HepG2 (cell line): ENCODE results near the gene WDR82. TPM values are rescaled to one million over a fixed set of nuclear protein-coding genes. Genes with fewer than 3 reads are reported as not detected.

ENCODE experiments used
- ATAC-seq: fragments of 200-7000 bp; cut with Tn5 transposase; 3 replicates; pipeline ENCODE4 v1.9.1; 2020; ENCODE audit warnings: mild to moderate bottlenecking, moderate library complexity
- BruUV-seq: library from RNA; stranded (reverse); fragments of 400-500 nt; replicated peaks from 2 replicates; lab custom pipeline; 2021; lab: Mats Ljungman, UMichigan
- CTCF ChIA-PET: fragments of 300-600 bp; formaldehyde crosslinking; extraction: SDS; loops from one replicate; lab custom pipeline; 2021; ENCODE audit warnings: low total read pairs, inconsistent platforms, low intra/inter-chr PET ratio; lab: Yijun Ruan, JAX
- POLR2A ChIA-PET: fragments of 350-600 bp; sonication (Branson Sonifier 250); formaldehyde crosslinking; loops from one replicate; lab custom pipeline; 2020; ENCODE audit warnings: antibody characterized with exemption, inconsistent platforms; lab: Yijun Ruan, JAX
- DNase-seq: peaks from one replicate; pipeline ENCODE4 v3.0.0-alpha.2; 2015; ENCODE audit warnings: low spot score
- FAIRE-seq: peaks from 3 replicates; lab custom pipeline; 2011; peaks lifted over from hg19 to GRCh38; lab: Jason Lieb, UNC
- H2AFZ ChIP-seq: one replicate; pipeline ENCODE4 v1.6.1; 2011; ENCODE audit warnings: low read length, inconsistent platforms
- H3K27ac ChIP-seq: fragments of 300-600 bp; 3 replicates; pipeline ENCODE4 v1.8.0; 2011; ENCODE audit warnings: mixed run types, mild to moderate bottlenecking, mixed read lengths, low read length, inconsistent platforms; ENCODE audit not compliant: insufficient read depth; ENCODE audit errors: extremely low read length
- H3K27me3 ChIP-seq, 2 experiments: fragments of 200-600 bp in 1 of 2; 2 replicates in 1 of 2; 3 replicates in 1 of 2; pipeline versions ENCODE4 v1.6.0 to v1.8.0; 2011; ENCODE audit warnings: low read length in 2 of 2, mild to moderate bottlenecking in 2 of 2, moderate library complexity in 2 of 2, inconsistent platforms in 1 of 2; ENCODE audit not compliant: insufficient read depth in 2 of 2, control insufficient read depth in 1 of 2
- H3K36me3 ChIP-seq, 2 experiments: fragments of 200-600 bp in 1 of 2; replicated peaks in 1 of 2; 2 replicates in 1 of 2; 3 replicates in 1 of 2; pipeline versions ENCODE4 v1.5.1 to v1.8.0; 2011; ENCODE audit warnings: low read length in 2 of 2, inconsistent platforms in 1 of 2; ENCODE audit not compliant: insufficient read depth in 2 of 2, control insufficient read depth in 1 of 2
- H3K4me1 ChIP-seq: 2 replicates; pipeline ENCODE4 v1.5.1; 2012; ENCODE audit warnings: low read length, inconsistent platforms; ENCODE audit not compliant: insufficient read depth
- H3K4me2 ChIP-seq: 2 replicates; pipeline ENCODE4 v1.6.0; 2011; ENCODE audit warnings: low read depth, low read length, inconsistent platforms
- H3K4me3 ChIP-seq, 3 experiments: fragments of 200-600 bp in 1 of 3; sonication (generic), shearing (Covaris generic) in 1 of 3; replicated peaks in 1 of 3; 2 replicates each; pipeline ENCODE4 v1.5.1; 2011 to 2016; ENCODE audit warnings: low read length in 3 of 3, inconsistent platforms in 2 of 3, low read depth in 2 of 3, mild to moderate bottlenecking in 2 of 3, control low read depth in 1 of 3, mixed read lengths in 1 of 3; ENCODE audit not compliant: insufficient read depth in 1 of 3
- H3K79me2 ChIP-seq: one replicate; pipeline ENCODE4 v1.6.1; 2011; ENCODE audit warnings: low read length, inconsistent platforms; ENCODE audit not compliant: insufficient read depth
- H3K9ac ChIP-seq: 2 replicates; pipeline ENCODE4 v1.6.0; 2011; ENCODE audit warnings: mild to moderate bottlenecking, low read depth, low read length, inconsistent platforms; ENCODE audit not compliant: insufficient read depth
- H3K9me3 ChIP-seq: 2 replicates; pipeline ENCODE4 v1.5.1; 2012; ENCODE audit warnings: mild to moderate bottlenecking, low read length
- H4K20me1 ChIP-seq: 2 replicates; pipeline ENCODE4 v1.6.0; 2011; ENCODE audit warnings: inconsistent platforms, mild to moderate bottlenecking, low read length, moderate library complexity; ENCODE audit not compliant: insufficient read depth
- ARID5B ChIP-seq: IDR thresholded peaks from 2 replicates; pipeline ENCODE4 v1.4.0; 2020; ENCODE audit warnings: mild to moderate bottlenecking, missing genetic modification reagents
- CHD4 ChIP-seq: fragments of 200-600 bp; sonication (generic); IDR thresholded peaks from 2 replicates; pipeline ENCODE4 v1.7.0; 2017; ENCODE audit warnings: mild to moderate bottlenecking, low read length, borderline replicate concordance
- FOSL2 ChIP-seq: sonication (generic); formaldehyde crosslinking; IDR thresholded peaks from 2 replicates; pipeline ENCODE4 v1.4.0; 2020; ENCODE audit warnings: missing genetic modification reagents
- NR2F1 ChIP-seq, 2 experiments: fragments of 450-650 bp in 1 of 2; formaldehyde crosslinking in 1 of 2; IDR thresholded peaks; 2 replicates each; pipeline versions ENCODE4 v1.5.0 to v1.6.1; 2016 to 2020; ENCODE audit warnings: mild to moderate bottlenecking in 1 of 2, missing compliant biosample characterization in 1 of 2, missing genetic modification reagents in 1 of 2, moderate library complexity in 1 of 2
- NR2F6 ChIP-seq, 2 experiments: IDR thresholded peaks; 2 replicates each; pipeline ENCODE4 v1.6.1; 2016; ENCODE audit warnings: antibody characterized with exemption in 1 of 2, mild to moderate bottlenecking in 1 of 2
- RARA ChIP-seq: IDR thresholded peaks from 2 replicates; pipeline ENCODE4 v1.6.1; 2016; ENCODE audit warnings: missing genetic modification reagents, missing compliant biosample characterization
- REST ChIP-seq, 2 experiments: IDR thresholded peaks; 2 replicates each; pipeline ENCODE4 v1.6.1; 2011 to 2012; ENCODE audit warnings: low read length in 2 of 2, borderline replicate concordance in 1 of 2, low read depth in 1 of 2, mild to moderate bottlenecking in 1 of 2, moderate library complexity in 1 of 2
- SOX13 ChIP-seq, 3 experiments: fragments of 450-650 bp in 1 of 3; sonication (generic) in 1 of 3; formaldehyde crosslinking in 1 of 3; IDR thresholded peaks in 2 of 3; conservative IDR thresholded peaks in 1 of 3; 2 replicates each; pipeline versions ENCODE4 v1.5.0 to v1.6.1; 2016 to 2020; ENCODE audit warnings: antibody characterized with exemption in 1 of 3, mild to moderate bottlenecking in 1 of 3, missing compliant biosample characterization in 1 of 3, missing genetic modification reagents in 1 of 3, moderate library complexity in 1 of 3
- ZNF296 ChIP-seq: sonication (generic); formaldehyde crosslinking; conservative IDR thresholded peaks from 2 replicates; pipeline ENCODE4 v1.5.0; 2020; ENCODE audit warnings: mild to moderate bottlenecking, missing genetic modification reagents
- ZNF337 ChIP-seq: sonication (generic); formaldehyde crosslinking; IDR thresholded peaks from 2 replicates; pipeline ENCODE4 v1.5.1; 2020; ENCODE audit warnings: missing genetic modification reagents, low read depth, mild to moderate bottlenecking, borderline replicate concordance
- ZNF567 ChIP-seq: sonication (generic); formaldehyde crosslinking; IDR thresholded peaks from 2 replicates; pipeline ENCODE4 v1.8.1; 2023; ENCODE audit warnings: mild to moderate bottlenecking, missing genetic modification reagents, borderline replicate concordance
- WGBS: methylation state at CpG from one replicate; pipeline ENCODE4 v1.1.6; 2017; ENCODE audit warnings: low lambda C conversion rate; 5-methylcytosine and 5-hydroxymethylcytosine counted together
- in situ Hi-C: cut with HindIII; loops from 2 replicates; pipeline ENCODE4 v1.10.0; 2017; ENCODE audit warnings: low pct_unique_long_range_greater_than_20kb; ENCODE audit not compliant: extremely low pct_ligation_motif_present
- intact Hi-C: fragments of 100-400 bp; cut with micrococcal nuclease; formaldehyde crosslinking; loops from one replicate; pipeline ENCODE4 v1.10.0; 2022; ENCODE audit not compliant: unreplicated experiment
- polyA plus RNA-seq, 8 experiments: library from polyadenylated mRNA; depleted of rRNA in 3 of 8; stranded (reverse) in 7 of 8; unstranded in 1 of 8; fragments of >200 nt; fragmentation: Illumina TruSeq in 4 of 8; extraction: Trizol in 4 of 8; gene quantifications; 2 replicates each; pipeline versions ENCODE4 v1.2.1 to v1.2.3, GENCODE V29; 2011 to 2016; ENCODE audit warnings: low read depth in 4 of 8, missing spikeins in 1 of 8, mixed read lengths in 1 of 8; ENCODE audit not compliant: insufficient read depth in 1 of 8
- total RNA-seq, 5 experiments: library from RNA; depleted of rRNA; stranded (reverse); fragments of >200 nt; fragmentation: Illumina TruSeq; extraction: Trizol; gene quantifications; 2 replicates each; pipeline ENCODE4 v1.2.3, GENCODE V29; 2016; ENCODE audit warnings: low read depth in 1 of 5

WDR82 gene
- total and polyA plus RNA-seq, 2 of the 13 experiments (the other 11 are each of a cell fraction or from before 2014, with no cell fraction given) = 39.1 to 59.5 TPM

- Histone ChIP-seq H3K27ac (peak overlapping the region; percentile 55), H3K4me1 (peaks cover 77% of the 10 kb centered on the region), H2AFZ (no peak overlapping the region), H3K9me3 (no peaks in the 10 kb centered on the region), H3K4me2 (no peak overlapping the region), H3K79me2 (peaks cover 17% of the 10 kb centered on the region), H3K36me3 (no peaks in the 10 kb centered on the region), H3K4me3 (no peak overlapping the region), H4K20me1 (peaks cover 6% of the 10 kb centered on the region), H3K27me3 (no peaks in the 10 kb centered on the region; a peak in 1 of 5 replicates), H3K9ac (no peak overlapping the region)
- intact Hi-C loops (loop anchor here (10.0 kb wide), 1 partner anchor 467 kb away; no protein-coding TSS in a partner anchor), in situ Hi-C loops (no loop called here)
- ATAC-seq (no peak), DNase-seq (peak; percentile 59), FAIRE-seq (peak; percentile 28)
- CTCF ChIA-PET = no interaction called here
- 67% methylated on average over 8 of the region's 8 CpGs for WGBS
- no TSS peak for BruUV-seq
- POLR2A ChIA-PET = interaction anchor here (1.1 to 9.0 kb wide), 4 partner anchors 8 to 46 kb away, joined by 3 to 126 read pairs (median 6); partner anchors contain the start of gene TWF2
- TF ChIP-seq SOX13 (IDR thresholded peaks at IDR 0.05) (no peak), SOX13 (CRISPR knock-in tag; conservative IDR thresholded peaks at IDR 0.05 in 1 of 2, IDR thresholded peaks at IDR 0.05 in 1 of 2) (0 out of 4 replicates have a peak, but pooled peaks of 1 of the 2 experiments have one; percentile 24), CHD4 (no peak), NR2F6 (IDR thresholded peaks at IDR 0.05) (no peak), NR2F6 (CRISPR knock-in tag; IDR thresholded peaks at IDR 0.05) (peak; percentile 25; the same call in 1 of the 2 replicates), ZNF296 (CRISPR knock-in tag) (no peak), ZNF567 (CRISPR knock-in tag) (no peak), ZNF337 (CRISPR knock-in tag) (no peak), NR2F1 (CRISPR knock-in tag; IDR thresholded peaks at IDR 0.05) (0 out of 4 replicates have a peak, but pooled peaks of 1 of the 2 experiments have one; percentile 29), RARA (CRISPR knock-in tag) (peak; percentile 89), ARID5B (CRISPR knock-in tag) (peak; percentile 38), REST (IDR thresholded peaks at IDR 0.05; ENCODE audit: borderline replicate concordance in 1 of 2, low read depth in 1 of 2, low read length in 2 of 2) (no peak), FOSL2 (CRISPR knock-in tag) (peak; percentile 74)
These were observed 3.7 kb upstream of the WDR82 start for GRCh38 chr3:52281981-52282801.
